ENCODE measurements around the gene ZNF780A. TPM values are rescaled to one million over a fixed set of nuclear protein-coding genes. Genes with fewer than 3 reads are reported as not detected.
A peak's percentile ranks its signal among the peaks of the same experiment; 100 is the strongest.

ZNF780A gene
- 10 to 100 TPM; 12.3 to 15.6 (median 13.0) TPM for total RNA-seq

DNA sequence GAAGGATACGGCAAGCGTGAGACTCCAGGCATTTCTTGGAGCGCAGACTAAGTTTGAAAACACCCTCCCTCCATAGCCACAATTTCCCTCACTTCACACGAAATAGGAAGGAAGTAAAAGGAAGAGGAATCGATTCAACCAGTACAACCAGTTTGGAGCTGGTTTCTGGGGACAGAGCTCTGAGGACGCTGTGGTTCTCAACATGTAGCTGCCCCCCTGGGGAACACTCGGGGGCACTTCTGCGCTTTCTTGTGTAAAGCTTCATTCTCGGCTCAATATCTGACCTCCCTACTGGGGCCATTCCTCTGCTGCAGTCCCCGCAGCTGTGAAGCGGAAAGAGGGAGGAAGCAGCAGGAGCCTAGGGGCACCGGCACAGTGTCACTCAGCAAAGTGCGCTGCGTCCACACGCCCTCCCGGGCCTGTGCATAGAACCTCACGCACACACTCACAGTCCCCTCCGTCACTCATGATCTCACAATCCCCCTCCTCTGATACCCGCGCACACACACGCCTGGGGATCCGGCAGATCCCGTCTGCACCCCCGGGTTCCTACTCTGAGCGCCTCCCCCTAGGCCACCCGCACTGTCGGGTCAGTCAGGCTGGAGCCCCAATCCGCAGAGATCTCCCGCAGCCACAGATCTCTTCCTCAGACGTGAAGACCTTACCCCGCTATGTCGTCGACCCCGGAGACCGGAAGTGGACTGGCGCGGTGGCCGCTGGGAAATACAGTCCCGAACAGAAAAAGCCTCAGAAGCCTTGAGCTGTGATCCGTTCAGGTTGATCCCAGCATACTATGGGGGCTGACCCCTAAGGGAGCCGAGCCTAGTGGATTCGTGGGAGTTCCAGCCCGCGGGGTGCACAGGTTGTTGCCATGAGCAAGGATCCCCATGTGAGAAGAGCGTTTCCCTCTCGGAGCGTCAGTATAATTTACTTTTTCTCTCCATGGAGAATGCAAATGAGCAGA, at the start of gene ZNF780A:
TSS of gene ZNF780A (minus strand) at position 703 of the 964 bp plus-strand sequence. CDS start 6,190 bp downstream, outside the sequence.
- Histone ChIP-seq H3K9me3 (no peaks in the 10 kb centered on the region), H3K4me3 (peak within 1 kb of the TSS; percentile 69 to 99 (median 88)), H3K27ac (peak within 1 kb of the TSS; percentile 88 to 96 (median 94)), H3K36me3 (peaks cover 0 to under 1% (median 0%) of the 10 kb centered on the region in 3 donors), H3K27me3 (peaks cover 0 to 15% (median 0%) of the 10 kb centered on the region in 4 donors), H3K4me1 (peaks cover 0 to 25% (median 11%) of the 10 kb centered on the region in 3 donors)
- intact Hi-C loops (cut with DNase I), result no loop called here
- DNase-seq, result peak; percentile 25
- no peak for TF ChIP-seq CTCF (IDR thresholded peaks at IDR 0.05)
- TF ChIP-seq POLR2A (IDR thresholded peaks at IDR 0.05), result no peak
- WGBS, 2 donors, result 1% methylated on average over 16 to 30 of the region's 47 CpGs

DNA sequence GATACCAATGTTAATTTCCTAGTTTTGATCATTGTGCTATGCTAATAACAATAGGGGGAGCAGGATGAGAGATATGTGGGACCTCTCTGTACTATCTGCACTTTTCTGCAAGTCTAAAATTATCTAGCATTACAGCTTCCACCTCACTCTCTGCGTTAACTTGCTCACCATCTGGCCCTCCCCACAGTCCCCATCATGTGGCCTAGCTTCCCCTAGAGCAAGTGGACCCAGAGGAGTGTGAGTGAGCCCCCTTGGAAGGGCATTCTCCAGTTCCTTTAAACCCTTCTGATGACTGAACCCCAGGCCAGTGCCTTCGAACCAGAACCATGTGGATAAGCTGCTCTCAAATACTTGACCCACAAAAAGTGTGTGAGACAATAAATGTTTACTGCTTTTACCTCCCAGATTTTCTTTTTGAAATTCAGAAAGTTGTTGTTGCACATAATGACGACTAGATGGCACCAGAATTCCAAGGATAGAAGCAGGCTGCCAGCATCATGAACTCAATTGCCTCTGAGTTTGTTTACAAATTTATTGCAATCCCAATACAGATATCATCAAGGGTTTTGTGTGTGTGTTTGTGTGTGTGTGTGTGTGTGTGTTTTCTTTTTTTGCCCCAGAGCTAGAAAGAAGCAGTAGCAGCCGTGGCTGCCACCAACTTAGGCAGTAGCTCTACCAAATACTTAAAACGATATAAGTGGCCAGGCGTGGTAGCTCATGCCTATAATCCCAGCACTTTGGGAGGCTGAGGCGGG, 49.0 kb upstream of the ZNF780A start:
- peaks cover 0 to 19% (median 0%) of the 10 kb centered on the region in 4 donors for H3K27me3 ChIP-seq
- WGBS, 2 donors, result 22 to 26% methylated on average over 6 to 7 of the region's 7 CpGs
- TF ChIP-seq CTCF (IDR thresholded peaks at IDR 0.05) (peak; percentile 59 to 72 (median 60)), POLR2A (IDR thresholded peaks at IDR 0.05) (no peak)
- H3K9me3 ChIP-seq, result no peaks in the 10 kb centered on the region
- no peak overlapping the region for H3K27ac ChIP-seq
- intact Hi-C loops (cut with DNase I), result loop anchor here (10.0 kb wide), 1 partner anchor 75 kb away; the partner anchor contains the start of gene TTC9B
- DNase-seq, result no peak
- no peak overlapping the region for H3K4me3 ChIP-seq
- no peaks in the 10 kb centered on the region for H3K4me1 ChIP-seq
- H3K36me3 ChIP-seq, result no peaks in the 10 kb centered on the region

DNA sequence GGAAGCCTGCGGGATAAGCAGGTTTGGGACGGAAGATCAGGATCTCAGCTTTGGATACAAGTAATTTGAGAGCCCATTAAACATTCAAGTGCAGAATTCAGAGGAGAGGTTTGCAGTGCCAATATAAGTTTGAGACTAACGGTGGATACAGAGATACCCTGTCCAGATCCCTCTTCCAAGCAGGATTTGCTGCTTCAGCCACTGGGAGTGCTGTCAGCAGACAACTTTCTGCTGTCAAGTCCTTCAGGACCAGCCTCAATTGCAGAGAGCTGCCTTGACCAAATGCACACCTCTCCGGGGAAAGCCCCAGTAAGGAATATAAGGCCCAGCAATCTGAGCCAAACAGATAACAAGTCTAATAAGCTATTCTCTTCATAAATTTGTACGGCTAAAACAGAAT, 46.1 kb upstream of the ZNF780A start:
- H3K4me1 ChIP-seq, result no peaks in the 10 kb centered on the region
- TF ChIP-seq POLR2A (IDR thresholded peaks at IDR 0.05) (no peak), CTCF (IDR thresholded peaks at IDR 0.05) (no peak)
- H3K9me3 ChIP-seq, result no peaks in the 10 kb centered on the region
- DNase-seq, result no peak
- H3K27me3 ChIP-seq, result peaks cover 0 to 42% (median 0%) of the 10 kb centered on the region in 4 donors
- H3K36me3 ChIP-seq, result no peaks in the 10 kb centered on the region
- H3K27ac ChIP-seq, result no peak overlapping the region
- 82 to 95% methylated on average over 4 to 5 of the region's 5 CpGs for WGBS, 2 donors
- H3K4me3 ChIP-seq, result no peak overlapping the region
- intact Hi-C loops (cut with DNase I), result no loop called here

DNA sequence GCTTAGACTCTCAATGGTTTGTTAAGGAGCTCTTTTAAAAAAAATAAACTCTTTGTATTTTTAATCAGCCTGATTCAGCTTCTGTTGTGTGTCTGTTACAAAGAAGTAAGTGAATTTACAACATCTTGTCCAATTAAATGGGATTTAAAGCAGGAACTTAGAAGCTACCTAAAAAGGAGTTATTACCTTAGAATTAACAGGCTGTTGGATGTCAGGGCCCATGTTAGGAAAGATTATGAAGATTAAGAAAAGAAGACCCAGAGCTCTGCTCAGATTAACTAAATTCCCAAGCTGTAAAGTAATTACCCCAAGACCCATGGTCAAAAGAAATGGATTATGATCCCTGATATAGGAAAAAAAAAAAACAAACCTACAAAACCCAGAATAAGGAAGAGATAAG, 44.1 kb upstream of the ZNF780A start:
- peaks cover 0 to 40% (median 0%) of the 10 kb centered on the region in 4 donors for H3K27me3 ChIP-seq
- H3K27ac ChIP-seq, result no peak overlapping the region
- no peaks in the 10 kb centered on the region for H3K9me3 ChIP-seq
- no peak overlapping the region for H3K4me3 ChIP-seq
- intact Hi-C loops (cut with DNase I), result no loop called here
- TF ChIP-seq POLR2A (IDR thresholded peaks at IDR 0.05), result no peak
- no peak for TF ChIP-seq CTCF (IDR thresholded peaks at IDR 0.05)
- no peaks in the 10 kb centered on the region for H3K36me3 ChIP-seq
- no peaks in the 10 kb centered on the region for H3K4me1 ChIP-seq
- DNase-seq, result no peak
